Transverse colon (tissue), 4 donors: Measurements from ENCODE around the gene PLET1. TPM values are rescaled to one million over a fixed set of nuclear protein-coding genes. Genes with fewer than 3 reads are reported as not detected.

Experiments used
- DNase-seq: peaks from one replicate; pipeline ENCODE4 v3.0.0-alpha.2; 2019
- H3K27ac ChIP-seq, 4 donors: fragments of 200-600 bp; sonication (generic); 2 replicates each; pipeline ENCODE4 v1.5.1; 2016 to 2018; ENCODE audit warnings: inconsistent platforms in 4 of 4
- H3K27me3 ChIP-seq: fragments of 200-600 bp; sonication (generic); 2 replicates; pipeline ENCODE4 v1.5.1; 2017; ENCODE audit warnings: inconsistent platforms
- H3K36me3 ChIP-seq, 4 donors: fragments of 200-600 bp; sonication (generic); 2 replicates each; pipeline ENCODE4 v1.5.1; 2017 to 2019; ENCODE audit warnings: inconsistent platforms in 4 of 4
- H3K4me1 ChIP-seq, 4 donors: fragments of 200-600 bp; sonication (generic); 2 replicates each; pipeline ENCODE4 v1.5.1; 2017 to 2020; ENCODE audit warnings: inconsistent platforms in 4 of 4
- H3K4me3 ChIP-seq, 4 donors: fragments of 200-600 bp; sonication (generic); 1 replicate in 1 of 4; 2 replicates in 3 of 4; pipeline versions ENCODE4 v1.5.1 to v1.6.1; 2017 to 2019; ENCODE audit warnings: inconsistent platforms in 4 of 4
- H3K9me3 ChIP-seq, 2 donors: fragments of 200-600 bp; sonication (generic); 2 replicates each; pipeline ENCODE4 v1.5.1; 2017 to 2019; ENCODE audit warnings: inconsistent platforms in 2 of 2
- CTCF ChIP-seq, 5 experiments: fragments of 200-600 bp in 3 of 5; fragments of 450-650 bp in 2 of 5; sonication (generic) in 3 of 5; IDR thresholded peaks; 1 replicate in 2 of 5; 2 replicates in 3 of 5; pipeline ENCODE4 v1.5.1; 2016 to 2017; ENCODE audit warnings: antibody characterized with exemption in 5 of 5, inconsistent platforms in 3 of 5, mild to moderate bottlenecking in 2 of 5, moderate library complexity in 1 of 5
- EP300 ChIP-seq: sonication (generic); formaldehyde crosslinking; IDR thresholded peaks from one replicate; pipeline ENCODE4 v1.6.1; 2017; ENCODE audit warnings: antibody characterized with exemption, low read depth
- POLR2A ChIP-seq: fragments of 450-650 bp; IDR thresholded peaks from one replicate; pipeline ENCODE4 v1.6.1; 2016; ENCODE audit warnings: antibody characterized with exemption, mild to moderate bottlenecking, moderate library complexity
- POLR2AphosphoS5 ChIP-seq, 3 donors: sonication (generic); formaldehyde crosslinking; IDR thresholded peaks; one replicate each; pipeline ENCODE4 v1.6.1; 2016; ENCODE audit warnings: antibody characterized with exemption in 3 of 3
- WGBS, 2 donors: methylation state at CpG; one replicate each; pipeline ENCODE4 v1.1.5; 2018; ENCODE audit warnings: low coverage in 1 of 2; 5-methylcytosine and 5-hydroxymethylcytosine counted together
- in situ Hi-C, 4 donors: fragments of 200-750 bp; cut with MboI; loops; one replicate each; pipeline versions ENCODE4 v1.15.0 to v1.15.1; 2017; ENCODE audit warnings: low sequenced_read_pairs in 3 of 4, low pct_ligation_motif_present in 1 of 4, low pct_unique_long_range_greater_than_20kb in 1 of 4
- intact Hi-C: fragments of 100-400 bp; cut with DNase I; formaldehyde crosslinking; loops from one replicate; pipeline ENCODE4 v1.15.1; 2023; ENCODE audit warnings: low total_unique reads
- total RNA-seq, 4 donors: library from RNA; depleted of rRNA; stranded (reverse); fragments of >200 nt; gene quantifications; one replicate each; pipeline ENCODE4 v1.1.0, GENCODE V29; 2016

The PLET1 gene
- total RNA-seq, 4 donors from 2014 or later, result not detected

GRCh38 chr11:112225753-112226061 lies 35.0 kb downstream of the PLET1 start:
- in situ Hi-C loops, result no loop called here
- Histone ChIP-seq H3K9me3 (no peaks in the 10 kb centered on the region), H3K4me3 (peak overlapping the region; percentile 60 to 82 (median 72)), H3K36me3 (peaks cover 0 to 7% (median 2%) of the 10 kb centered on the region in 4 donors), H3K27me3 (no peaks in the 10 kb centered on the region), H3K27ac (peak overlapping the region; percentile 96 to 97 (median 97)), H3K4me1 (peaks cover 6 to 27% (median 12%) of the 10 kb centered on the region in 4 donors)
- TF ChIP-seq CTCF (IDR thresholded peaks at IDR 0.05), result no peak
- TF ChIP-seq EP300, result no peak
- TF ChIP-seq POLR2A, result no peak
- no peak for TF ChIP-seq POLR2AphosphoS5 (IDR thresholded peaks at IDR 0.05)
- DNase-seq, result peak; percentile 79
- 11 to 53% methylated on average over 2 to 8 of the region's 8 CpGs for WGBS, 2 donors
- intact Hi-C loops, result no loop called here

GRCh38 chr11:112223754-112224532 lies 36.7 kb downstream of the PLET1 start:
- Histone ChIP-seq H3K4me1 (peaks cover 6 to 27% (median 13%) of the 10 kb centered on the region in 4 donors), H3K36me3 (no peaks in the 10 kb centered on the region), H3K27ac (no peak overlapping the region), H3K9me3 (no peaks in the 10 kb centered on the region), H3K4me3 (no peak overlapping the region), H3K27me3 (no peaks in the 10 kb centered on the region)
- intact Hi-C loops, result no loop called here
- 83 to 91% methylated on average over 5 of the region's 5 CpGs for WGBS, 2 donors
- DNase-seq, result no peak
- no peak for TF ChIP-seq EP300
- in situ Hi-C loops, result loop anchor here (5.0 to 25.0 kb wide), 4 partner anchors 48 to 1063 kb away; no protein-coding TSS in a partner anchor

- H3K36me3 ChIP-seq, result no peaks in the 10 kb centered on the region
- DNase-seq, result no peak
- no peaks in the 10 kb centered on the region for H3K27me3 ChIP-seq
- H3K27ac ChIP-seq, result no peak overlapping the region
- 33 to 57% methylated on average over 1 of the region's 1 CpG for WGBS, 2 donors
- in situ Hi-C loops (loop anchor here (5.0 to 25.0 kb wide), 4 partner anchors 49 to 1064 kb away; no protein-coding TSS in a partner anchor), intact Hi-C loops (no loop called here)
- no peak for TF ChIP-seq EP300
- no peak for TF ChIP-seq POLR2A
- TF ChIP-seq CTCF (IDR thresholded peaks at IDR 0.05), result no peak
- no peak for TF ChIP-seq POLR2AphosphoS5 (IDR thresholded peaks at IDR 0.05)
- H3K4me3 ChIP-seq, result no peak overlapping the region
- no peaks in the 10 kb centered on the region for H3K9me3 ChIP-seq
- H3K4me1 ChIP-seq, result peaks cover 6 to 27% (median 13%) of the 10 kb centered on the region in 4 donors
Measured at GRCh38 chr11:112223121-112223520, 37.5 kb downstream of the PLET1 start.

- intact Hi-C loops, result no loop called here
- in situ Hi-C loops, result loop anchor here (5.0 to 25.0 kb wide), 4 partner anchors 50 to 1065 kb away; no protein-coding TSS in a partner anchor
- no peaks in the 10 kb centered on the region for H3K27me3 ChIP-seq
- peaks cover 2 to 21% (median 8%) of the 10 kb centered on the region in 4 donors for H3K4me1 ChIP-seq
- H3K4me3 ChIP-seq, result no peak overlapping the region
- 66% methylated on average over 4 of the region's 4 CpGs; no CpG with 5 or more reads in 1 of the 2 donors for WGBS, 2 donors
- TF ChIP-seq POLR2AphosphoS5 (IDR thresholded peaks at IDR 0.05) (no peak), POLR2A (no peak), CTCF (IDR thresholded peaks at IDR 0.05) (no peak), EP300 (no peak)
- no peak for DNase-seq
- H3K36me3 ChIP-seq, result no peaks in the 10 kb centered on the region
- no peak overlapping the region for H3K27ac ChIP-seq
- H3K9me3 ChIP-seq, result no peaks in the 10 kb centered on the region
Measured at GRCh38 chr11:112222303-112222702, 38.4 kb downstream of the PLET1 start.
